GM19351 (cell line): ENCODE measurements around the gene SLC2A2.
"Not testable (repeated sequence)": the region's sequence is repeated elsewhere in the genome, so short reads cannot be mapped to it uniquely, and the experiment has no call there.

ENCODE experiments used
- ATAC-seq: cut with Tn5 transposase; IDR thresholded peaks from one replicate; pipeline ENCODE4 v1.9.1; 2021; ENCODE audit warnings: mild to moderate bottlenecking, moderate library complexity; ENCODE audit not compliant: unreplicated experiment

SLC2A2 gene

GRCh38 chr3:170989100-170989648 lies 37.3 kb downstream of the SLC2A2 start:
- ATAC-seq, result no peak

GRCh38 chr3:170988378-170988777 lies 38.1 kb downstream of the SLC2A2 start:
- no peak for ATAC-seq

- ATAC-seq, result no peak
These were observed 41.2 kb downstream of the SLC2A2 start for GRCh38 chr3:170985304-170985703.

- ATAC-seq, result peak; percentile 97
These were observed 43.8 kb downstream of the SLC2A2 start for GRCh38 chr3:170982733-170983132.

- ATAC-seq, result no peak
These were observed 46.1 kb downstream of the SLC2A2 start for GRCh38 chr3:170980399-170980798.

- no peak for ATAC-seq
These were observed 48.4 kb downstream of the SLC2A2 start for GRCh38 chr3:170977949-170978745.

- ATAC-seq, result no peak
These were observed 50.4 kb downstream of the SLC2A2 start for GRCh38 chr3:170976190-170976519.

- no peak for ATAC-seq
These were observed 51.0 kb downstream of the SLC2A2 start for GRCh38 chr3:170975283-170976189.

- ATAC-seq, result no peak
These were observed 51.6 kb downstream of the SLC2A2 start for GRCh38 chr3:170974872-170975271.

GRCh38 chr3:170972917-170973316 lies 53.6 kb downstream of the SLC2A2 start:
- ATAC-seq, result not testable (repeated sequence)

GRCh38 chr3:170967126-170967525 lies 59.4 kb downstream of the SLC2A2 start:
- no peak for ATAC-seq

- ATAC-seq, result no peak
These were observed 60.0 kb downstream of the SLC2A2 start for GRCh38 chr3:170966495-170966894.

GRCh38 chr3:170962411-170962810 lies 64.1 kb downstream of the SLC2A2 start:
- ATAC-seq, result no peak

- no peak for ATAC-seq
These were observed 64.7 kb downstream of the SLC2A2 start for GRCh38 chr3:170961616-170962400.

- ATAC-seq, result no peak
These were observed 67.1 kb downstream of the SLC2A2 start for GRCh38 chr3:170959457-170959856.

GRCh38 chr3:170956647-170957046 lies 69.9 kb downstream of the SLC2A2 start:
- no peak for ATAC-seq

GRCh38 chr3:170953736-170954135 lies 72.8 kb downstream of the SLC2A2 start:
- no peak for ATAC-seq

GRCh38 chr3:170953229-170953628 lies 73.3 kb downstream of the SLC2A2 start:
- ATAC-seq, result no peak

- ATAC-seq, result no peak
These were observed 77.3 kb downstream of the SLC2A2 start for GRCh38 chr3:170949211-170949610.

GRCh38 chr3:170947018-170947769 lies 79.3 kb downstream of the SLC2A2 start:
- no peak for ATAC-seq
